HFFc6 (cell line): ENCODE data around the gene SYT5. TPM values are rescaled to one million over a fixed set of nuclear protein-coding genes. Genes with fewer than 3 reads are reported as not detected.
A peak's percentile ranks its signal among the peaks of the same experiment; 100 is the strongest.

ENCODE experiments used
- DNase-seq: peaks from one replicate; pipeline ENCODE4 v3.0.0-alpha.2; 2018
- H3K27ac Mint-ChIP-seq: 2 replicates; pipeline ENCODE4 v1.8.0; 2020; ENCODE audit warnings: mild to moderate bottlenecking, mixed read lengths
- H3K27me3 Mint-ChIP-seq: 2 replicates; pipeline ENCODE4 v1.8.0; 2021; ENCODE audit warnings: mild to moderate bottlenecking, moderate library complexity, mixed read lengths; ENCODE audit not compliant: insufficient read depth
- H3K36me3 Mint-ChIP-seq: 2 replicates; pipeline ENCODE4 v1.8.0; 2021; ENCODE audit warnings: low read depth, mixed read lengths
- H3K4me1 Mint-ChIP-seq: 2 replicates; pipeline ENCODE4 v1.8.0; 2020; ENCODE audit warnings: low read depth, mixed read lengths
- H3K4me3 Mint-ChIP-seq: 2 replicates; pipeline ENCODE4 v1.8.0; 2020; ENCODE audit warnings: mild to moderate bottlenecking, moderate library complexity, mixed read lengths
- H3K9me3 Mint-ChIP-seq: 2 replicates; pipeline ENCODE4 v1.8.0; 2020; ENCODE audit warnings: mild to moderate bottlenecking, mixed read lengths
- CTCF ChIP-seq: fragments of 200-600 bp; sonication (generic); IDR thresholded peaks from 2 replicates; pipeline ENCODE4 v1.5.0; 2021; ENCODE audit warnings: antibody characterized with exemption, mild to moderate bottlenecking
- total RNA-seq, 6 experiments: library from RNA; stranded (reverse); fragmentation: NEBNext Ultra II Directional; extraction: Animal tissue kit (Norgen Biotek cat#: 25700); gene quantifications; 2 replicates in 1 of 6; 3 replicates in 5 of 6; pipeline ENCODE4 v1.2.3, GENCODE V29; 2021

SYT5 gene
- total RNA-seq, 6 experiments from 2014 or later, result 0.09 to 1.2 (median 0.38) TPM; not detected in 3

- Mint-ChIP-seq H3K4me3 (no peak overlapping the region), H3K36me3 (peaks cover 4% of the 10 kb centered on the region; the same call in 1 of the 2 replicates), H3K9me3 (no peaks in the 10 kb centered on the region), H3K27ac (no peak overlapping the region), H3K27me3 (peaks cover 11% of the 10 kb centered on the region), H3K4me1 (peaks cover 51% of the 10 kb centered on the region)
- no peak for TF ChIP-seq CTCF
- DNase-seq, result no peak
These were observed 4.0 kb downstream of the SYT5 start for GRCh38 chr19:55176076-55176475.

GRCh38 chr19:55175117-55175867, 4.8 kb downstream of the SYT5 start:
- H3K27ac Mint-ChIP-seq, result no peak overlapping the region
- H3K4me1 Mint-ChIP-seq, result peaks cover 48% of the 10 kb centered on the region
- TF ChIP-seq CTCF, result no peak
- peaks cover 5% of the 10 kb centered on the region; the same call in 1 of the 2 replicates for H3K27me3 Mint-ChIP-seq
- DNase-seq, result no peak
- H3K36me3 Mint-ChIP-seq, result peaks cover 4% of the 10 kb centered on the region; the same call in 1 of the 2 replicates
- H3K4me3 Mint-ChIP-seq, result no peak overlapping the region
- no peaks in the 10 kb centered on the region for H3K9me3 Mint-ChIP-seq

- Mint-ChIP-seq H3K27me3 (peaks cover 5% of the 10 kb centered on the region; the same call in 1 of the 2 replicates), H3K36me3 (peaks cover 4% of the 10 kb centered on the region; the same call in 1 of the 2 replicates), H3K4me3 (peak overlapping the region; percentile 91), H3K4me1 (peaks cover 43% of the 10 kb centered on the region), H3K27ac (0 out of 2 replicates have a peak overlapping the region, but pooled peaks have one; percentile 91), H3K9me3 (no peaks in the 10 kb centered on the region)
- TF ChIP-seq CTCF, result no peak
- DNase-seq, result no peak
These were observed 5.5 kb downstream of the SYT5 start for GRCh38 chr19:55174425-55175116.

- Mint-ChIP-seq H3K36me3 (peaks cover 4% of the 10 kb centered on the region; the same call in 1 of the 2 replicates), H3K9me3 (no peaks in the 10 kb centered on the region), H3K4me1 (peaks cover 36% of the 10 kb centered on the region), H3K27me3 (peaks cover 6% of the 10 kb centered on the region), H3K4me3 (peak overlapping the region; percentile 91), H3K27ac (peak overlapping the region; percentile 91)
- 0 out of 2 replicates have a peak, but pooled peaks have one; percentile 11 for TF ChIP-seq CTCF
- DNase-seq, result peak; percentile 81
These were observed 6.2 kb downstream of the SYT5 start for GRCh38 chr19:55173714-55174409.

- H3K27me3 Mint-ChIP-seq, result peaks cover 4% of the 10 kb centered on the region
- peaks cover 4% of the 10 kb centered on the region; the same call in 1 of the 2 replicates for H3K36me3 Mint-ChIP-seq
- no peaks in the 10 kb centered on the region for H3K9me3 Mint-ChIP-seq
- DNase-seq, result no peak
- peak overlapping the region; percentile 91 for H3K27ac Mint-ChIP-seq
- H3K4me1 Mint-ChIP-seq, result peaks cover 30% of the 10 kb centered on the region
- peak overlapping the region; percentile 91 for H3K4me3 Mint-ChIP-seq
- TF ChIP-seq CTCF, result no peak
These were observed 6.8 kb downstream of the SYT5 start for GRCh38 chr19:55173186-55173713.
